ENCODE data around the gene CCDC136. TPM values are rescaled to one million over a fixed set of nuclear protein-coding genes. Genes with fewer than 3 reads are reported as not detected.
A peak's percentile ranks its signal among the peaks of the same experiment; 100 is the strongest.

The CCDC136 gene
- total RNA-seq, 1 experiment from 2014 or later, result 11.1 TPM

DNA sequence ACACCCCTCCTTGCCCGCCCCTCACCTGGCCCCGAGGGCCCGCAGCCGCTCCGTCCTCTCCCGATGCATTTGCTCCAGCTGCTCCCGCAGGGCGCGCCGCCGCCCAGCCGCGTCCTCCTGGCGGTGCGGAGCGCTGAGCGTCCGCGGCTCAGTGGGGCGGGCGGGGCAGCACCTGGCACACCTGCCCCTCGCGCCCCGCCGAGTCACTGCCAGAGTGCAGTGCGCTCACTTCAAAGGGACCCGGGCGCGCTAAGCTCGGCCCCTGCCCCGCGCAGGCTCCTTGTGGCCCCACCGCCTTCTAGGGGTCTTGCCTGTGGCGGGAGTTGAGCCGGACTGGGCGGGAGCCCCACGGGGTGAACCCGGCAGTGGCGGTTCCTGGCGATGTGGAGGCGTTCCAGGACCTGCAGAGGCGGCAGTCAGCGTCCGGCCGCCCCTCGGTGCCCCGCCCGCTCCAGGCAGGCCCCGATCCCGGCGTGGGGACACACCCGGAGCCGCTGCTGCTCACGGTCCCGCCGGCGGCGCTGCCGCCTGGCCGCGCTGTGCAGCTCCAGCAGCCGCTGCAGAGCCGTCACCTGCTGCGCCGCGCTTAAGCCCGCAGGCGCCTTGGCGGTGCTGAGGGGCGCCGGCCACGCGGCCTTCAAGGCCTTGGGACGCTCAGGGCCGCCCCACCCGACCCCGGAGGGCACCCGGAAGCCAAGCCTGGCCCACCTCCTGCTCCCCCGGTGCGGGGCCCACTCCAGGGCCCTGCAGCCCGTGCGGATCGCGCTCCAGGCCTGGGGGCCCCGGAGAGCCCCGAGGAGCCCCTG is 77.6 kb downstream of the CCDC136 start:
- Histone ChIP-seq H2AFZ (ENCODE audit: low read depth, low read length, poor library complexity, severe bottlenecking) (no peak overlapping the region), H3K4me3 (replicated peaks in 1 of 2; ENCODE audit: low read depth in 1 of 2, low read length in 2 of 2) (peak overlapping the region; percentile 48 to 66), H3K4me1 (ENCODE audit: control insufficient read depth in 1 of 2, insufficient read depth in 2 of 2, low read length in 2 of 2) (peaks cover 28 to 63% of the 10 kb centered on the region in 2 experiments), H3K79me2 (ENCODE audit: insufficient read depth, low read length) (peaks cover 9% of the 10 kb centered on the region), H3K36me3 (ENCODE audit: control insufficient read depth in 1 of 2, insufficient read depth in 2 of 2, low read length in 2 of 2) (peaks cover 3 to 7% of the 10 kb centered on the region in 2 experiments; a peak in 2 of 4 replicates), H3K4me2 (ENCODE audit: low read length) (peak overlapping the region; percentile 98), H3K27ac (ENCODE audit: low read depth, low read length) (peak overlapping the region; percentile 58), H3K9ac (ENCODE audit: low read length) (peak overlapping the region; percentile 63), H3K9me3 (ENCODE audit: control insufficient read depth in 1 of 2, insufficient read depth in 1 of 2, low read depth in 1 of 2, low read length in 2 of 2) (no peaks in the 10 kb centered on the region), H4K20me1 (ENCODE audit: insufficient read depth) (no peaks in the 10 kb centered on the region), H3K9me2 (ENCODE audit: insufficient read depth) (no peaks in the 10 kb centered on the region), H3K27me3 (ENCODE audit: insufficient read depth, low read length) (no peaks in the 10 kb centered on the region)
- no TSS peak for BruUV-seq (replicated peaks)
- TF ChIP-seq ZFX (IDR thresholded peaks at IDR 0.05), result peak; percentile 89; the same call in 1 of the 2 replicates
- TF ChIP-seq POLR2AphosphoS5 (IDR thresholded peaks at IDR 0.05; ENCODE audit: low read depth, low read length), result peak; percentile 36; the same call in 1 of the 2 replicates
- peak; percentile 95 for TF ChIP-seq TCF7L2 (IDR thresholded peaks at IDR 0.05; ENCODE audit: borderline replicate concordance, extremely low read depth, insufficient read depth, insufficient read length)
- TF ChIP-seq, protein P1, sequence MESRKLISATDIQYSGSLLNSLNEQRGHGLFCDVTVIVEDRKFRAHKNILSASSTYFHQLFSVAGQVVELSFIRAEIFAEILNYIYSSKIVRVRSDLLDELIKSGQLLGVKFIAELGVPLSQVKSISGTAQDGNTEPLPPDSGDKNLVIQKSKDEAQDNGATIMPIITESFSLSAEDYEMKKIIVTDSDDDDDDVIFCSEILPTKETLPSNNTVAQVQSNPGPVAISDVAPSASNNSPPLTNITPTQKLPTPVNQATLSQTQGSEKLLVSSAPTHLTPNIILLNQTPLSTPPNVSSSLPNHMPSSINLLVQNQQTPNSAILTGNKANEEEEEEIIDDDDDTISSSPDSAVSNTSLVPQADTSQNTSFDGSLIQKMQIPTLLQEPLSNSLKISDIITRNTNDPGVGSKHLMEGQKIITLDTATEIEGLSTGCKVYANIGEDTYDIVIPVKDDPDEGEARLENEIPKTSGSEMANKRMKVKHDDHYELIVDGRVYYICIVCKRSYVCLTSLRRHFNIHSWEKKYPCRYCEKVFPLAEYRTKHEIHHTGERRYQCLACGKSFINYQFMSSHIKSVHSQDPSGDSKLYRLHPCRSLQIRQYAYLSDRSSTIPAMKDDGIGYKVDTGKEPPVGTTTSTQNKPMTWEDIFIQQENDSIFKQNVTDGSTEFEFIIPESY (IDR thresholded peaks at IDR 0.05; ENCODE audit: extremely low read depth, insufficient replicate concordance, low read length), result no peak
- ATAC-seq (peak; percentile 72), DNase-seq (ENCODE audit: low read depth, low spot score) (no peak)
- intact Hi-C loops (cut with micrococcal nuclease), result no loop called here
- POLR2A ChIA-PET, result no interaction called here
- CTCF ChIA-PET, result interaction anchor here (0.7 to 0.9 kb wide), 2 partner anchors 15 to 57 kb away, joined by 3 read pairs; no protein-coding TSS in a partner anchor
- RAD21 ChIA-PET (ENCODE audit: low non-redundant PET in 1 of 2, low total read pairs in 2 of 2, uncharacterized antibody in 2 of 2, unreplicated experiment in 2 of 2), result interaction anchor here in 1 of 2 experiments (0.6 kb wide), 1 partner anchor 164 kb away, joined by 4 read pairs; no protein-coding TSS in a partner anchor

DNA sequence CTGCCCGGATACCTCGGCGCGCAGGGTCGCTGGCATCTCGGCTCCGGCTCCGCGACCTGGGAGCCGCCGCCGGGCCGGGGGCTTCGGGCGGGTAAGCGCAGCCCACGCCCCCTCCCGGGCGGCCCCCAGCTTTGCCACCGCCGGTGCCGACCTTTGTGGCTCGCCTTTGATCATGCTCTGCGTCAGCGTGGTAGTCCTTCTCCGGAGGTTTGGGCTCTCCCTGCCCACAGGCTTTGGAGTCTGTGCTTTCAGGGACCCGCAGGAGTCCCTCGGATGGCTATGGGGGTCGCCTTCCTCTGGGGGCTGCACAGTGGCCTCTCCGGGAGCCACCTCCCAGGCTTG is 78.1 kb downstream of the CCDC136 start:
- Histone ChIP-seq H3K9ac (ENCODE audit: low read length) (no peak overlapping the region), H3K4me2 (ENCODE audit: low read length) (peak overlapping the region; percentile 98), H3K36me3 (ENCODE audit: control insufficient read depth in 1 of 2, insufficient read depth in 2 of 2, low read length in 2 of 2) (peaks cover 3 to 4% of the 10 kb centered on the region in 2 experiments; a peak in 2 of 4 replicates), H3K9me2 (ENCODE audit: insufficient read depth) (no peaks in the 10 kb centered on the region), H3K4me3 (replicated peaks in 1 of 2; ENCODE audit: low read depth in 1 of 2, low read length in 2 of 2) (no peak overlapping the region), H3K27ac (ENCODE audit: low read depth, low read length) (peak overlapping the region; percentile 58; the same call in 1 of the 2 replicates), H2AFZ (ENCODE audit: low read depth, low read length, poor library complexity, severe bottlenecking) (no peak overlapping the region), H3K9me3 (ENCODE audit: control insufficient read depth in 1 of 2, insufficient read depth in 1 of 2, low read depth in 1 of 2, low read length in 2 of 2) (no peaks in the 10 kb centered on the region), H3K27me3 (ENCODE audit: insufficient read depth, low read length) (no peaks in the 10 kb centered on the region), H3K79me2 (ENCODE audit: insufficient read depth, low read length) (peaks cover 3% of the 10 kb centered on the region; the same call in 1 of the 2 replicates), H3K4me1 (ENCODE audit: control insufficient read depth in 1 of 2, insufficient read depth in 2 of 2, low read length in 2 of 2) (peaks cover 33 to 69% of the 10 kb centered on the region in 2 experiments), H4K20me1 (ENCODE audit: insufficient read depth) (no peaks in the 10 kb centered on the region)
- ChIA-PET RAD21 (ENCODE audit: low non-redundant PET in 1 of 2, low total read pairs in 2 of 2, uncharacterized antibody in 2 of 2, unreplicated experiment in 2 of 2) (no interaction called here), CTCF (interaction anchor here (0.9 kb wide), 1 partner anchor 14 kb away, joined by 3 read pairs; no protein-coding TSS in a partner anchor), POLR2A (no interaction called here)
- TF ChIP-seq FOSL1 (IDR thresholded peaks at IDR 0.05; ENCODE audit: low read depth) (no peak), RAD21 (IDR thresholded peaks at IDR 0.05; ENCODE audit: low read depth) (no peak), TCF7L2 (IDR thresholded peaks at IDR 0.05; ENCODE audit: borderline replicate concordance, extremely low read depth, insufficient read depth, insufficient read length) (peak; percentile 76), REST (IDR thresholded peaks at IDR 0.05; ENCODE audit: low read depth) (no peak), ZFX (IDR thresholded peaks at IDR 0.05) (peak; percentile 43; the same call in 1 of the 2 replicates)
- no TSS peak for BruUV-seq (replicated peaks)
- ATAC-seq, result no peak
- intact Hi-C loops (cut with micrococcal nuclease), result no loop called here
- no peak for DNase-seq (ENCODE audit: low read depth, low spot score)
